Stomach smooth muscle (tissue), 2 donors: ENCODE measurements around the gene NGF.

Source experiments
- H3K27ac ChIP-seq: one replicate; pipeline ENCODE4 v1.7.0; 2013; ENCODE audit warnings: mild to moderate bottlenecking, low read length, inconsistent platforms
- H3K27me3 ChIP-seq, 2 donors: one replicate each; pipeline ENCODE4 v1.7.0; 2013; ENCODE audit warnings: low read length in 2 of 2; ENCODE audit not compliant: insufficient read depth in 2 of 2, control insufficient read depth in 1 of 2
- H3K36me3 ChIP-seq, 2 donors: one replicate each; pipeline ENCODE4 v1.7.0; 2013; ENCODE audit warnings: low read length in 2 of 2; ENCODE audit not compliant: control insufficient read depth in 2 of 2, insufficient read depth in 2 of 2
- H3K4me1 ChIP-seq: one replicate; pipeline ENCODE4 v1.7.0; 2013; ENCODE audit warnings: low read length; ENCODE audit not compliant: control insufficient read depth, insufficient read depth
- H3K4me3 ChIP-seq, 2 donors: one replicate each; pipeline ENCODE4 v1.7.0; 2013; ENCODE audit warnings: low read length in 2 of 2
- H3K9ac ChIP-seq, 2 donors: one replicate each; pipeline ENCODE4 v1.7.0; 2013; ENCODE audit warnings: low read length in 2 of 2, mild to moderate bottlenecking in 1 of 2
- H3K9me3 ChIP-seq, 2 donors: one replicate each; pipeline ENCODE4 v1.7.0; 2013; ENCODE audit warnings: low read length in 2 of 2; ENCODE audit not compliant: control insufficient read depth in 2 of 2
- donor health status: healthy.
- donor health status: Pancreatic carcinoma.

NGF gene

DNA sequence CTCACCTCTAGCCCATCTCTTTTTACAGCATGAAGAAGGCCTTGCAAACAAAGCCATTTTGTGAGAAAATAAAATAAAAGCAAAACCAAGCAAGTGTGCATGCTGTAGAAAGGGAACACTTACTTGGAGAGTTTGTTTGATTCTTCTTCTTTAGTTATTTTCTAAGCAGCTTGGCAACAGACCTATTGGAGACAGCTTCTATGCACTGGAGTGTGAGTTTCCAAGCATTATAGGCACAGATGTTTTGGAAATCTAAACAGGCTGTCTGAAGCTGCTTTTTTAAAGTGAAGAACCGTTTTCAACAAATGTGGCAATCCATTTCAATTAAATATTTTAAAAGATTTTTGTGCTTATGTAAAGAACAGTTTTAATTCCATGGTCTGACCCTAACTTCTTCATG lies 76.6 kb downstream of the NGF start:
- Histone ChIP-seq H3K9ac (no peak overlapping the region), H3K4me3 (no peak overlapping the region), H3K4me1 (no peaks in the 10 kb centered on the region), H3K27ac (no peak overlapping the region), H3K9me3 (peaks cover 6 to 12% of the 10 kb centered on the region in 2 donors), H3K36me3 (no peaks in the 10 kb centered on the region), H3K27me3 (no peaks in the 10 kb centered on the region)

GRCh38 chr1:115258302-115258866 lies 79.7 kb downstream of the NGF start:
- Histone ChIP-seq H3K4me1 (no peaks in the 10 kb centered on the region), H3K9me3 (peaks cover 12 to 16% of the 10 kb centered on the region in 2 donors), H3K9ac (no peak overlapping the region), H3K4me3 (no peak overlapping the region), H3K27ac (no peak overlapping the region), H3K36me3 (no peaks in the 10 kb centered on the region), H3K27me3 (no peaks in the 10 kb centered on the region)

DNA sequence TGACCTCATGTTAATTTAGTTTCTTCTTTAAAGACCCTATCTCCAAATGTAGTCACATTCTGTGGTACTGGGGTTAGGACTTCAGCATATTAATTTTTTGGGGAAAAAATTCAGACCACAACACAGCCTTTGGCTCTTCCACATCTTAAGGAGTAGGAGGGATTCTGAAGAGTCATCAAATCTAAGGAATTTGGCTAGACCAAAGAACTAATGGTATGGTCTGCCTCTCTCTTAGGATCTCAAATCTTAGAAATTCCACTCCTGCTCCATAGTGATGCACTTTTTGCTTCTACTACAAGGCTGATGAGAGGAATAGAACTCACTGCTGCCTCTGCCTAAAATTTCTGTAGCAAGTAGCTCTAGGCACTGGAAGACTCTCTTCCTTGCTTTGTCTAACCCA lies 80.5 kb downstream of the NGF start:
- Histone ChIP-seq H3K9me3 (peaks cover 12 to 16% of the 10 kb centered on the region in 2 donors), H3K36me3 (no peaks in the 10 kb centered on the region), H3K9ac (no peak overlapping the region), H3K4me1 (no peaks in the 10 kb centered on the region), H3K27ac (no peak overlapping the region), H3K4me3 (no peak overlapping the region), H3K27me3 (no peaks in the 10 kb centered on the region)

DNA sequence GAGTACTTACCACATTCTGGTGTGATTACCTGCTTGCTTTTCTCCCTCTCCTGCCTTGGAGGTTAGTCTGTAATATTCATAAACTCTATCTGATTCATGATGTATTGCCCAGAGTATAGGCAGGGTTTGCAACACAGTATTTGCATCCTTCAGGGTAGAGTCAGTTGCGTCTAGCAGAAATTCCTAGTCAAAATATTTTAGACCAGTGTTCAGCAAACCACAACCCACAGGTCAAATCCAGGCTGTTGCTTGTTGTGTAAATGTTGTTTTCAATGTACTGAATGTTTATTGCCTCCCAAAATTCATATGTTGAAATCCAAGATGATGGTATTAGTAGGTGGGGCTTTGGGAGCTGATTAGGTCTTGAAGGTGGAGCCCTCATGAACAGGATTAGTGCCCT lies 82.9 kb downstream of the NGF start:
- no peak overlapping the region for H3K4me3 ChIP-seq
- no peaks in the 10 kb centered on the region for H3K4me1 ChIP-seq
- peaks cover 12 to 16% of the 10 kb centered on the region in 2 donors for H3K9me3 ChIP-seq
- H3K27ac ChIP-seq, result no peak overlapping the region
- no peak overlapping the region for H3K9ac ChIP-seq
- no peaks in the 10 kb centered on the region for H3K36me3 ChIP-seq
- no peaks in the 10 kb centered on the region for H3K27me3 ChIP-seq

DNA sequence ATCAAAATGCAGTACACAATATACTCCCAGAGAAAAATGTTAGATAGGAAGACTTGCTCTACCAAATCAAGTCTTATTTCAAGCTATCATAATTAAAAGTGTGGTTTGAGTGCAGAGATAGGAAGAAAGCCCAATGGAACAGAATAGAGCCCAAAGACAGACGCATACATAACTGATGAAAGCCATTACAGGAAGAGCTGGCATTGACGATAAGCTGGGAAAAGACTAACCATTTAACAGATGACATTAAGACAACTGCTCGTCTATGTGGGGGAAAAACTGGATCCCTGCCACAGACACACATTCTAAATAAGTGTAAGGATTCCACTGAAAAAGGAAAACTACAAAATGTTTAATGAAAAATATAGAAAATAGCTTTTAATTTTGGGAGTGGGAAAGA lies 85.5 kb downstream of the NGF start:
- Histone ChIP-seq H3K27ac (no peak overlapping the region), H3K27me3 (no peaks in the 10 kb centered on the region), H3K4me3 (no peak overlapping the region), H3K9ac (no peak overlapping the region), H3K9me3 (peaks cover 0 to 9% of the 10 kb centered on the region in 2 donors), H3K36me3 (no peaks in the 10 kb centered on the region), H3K4me1 (no peaks in the 10 kb centered on the region)

DNA sequence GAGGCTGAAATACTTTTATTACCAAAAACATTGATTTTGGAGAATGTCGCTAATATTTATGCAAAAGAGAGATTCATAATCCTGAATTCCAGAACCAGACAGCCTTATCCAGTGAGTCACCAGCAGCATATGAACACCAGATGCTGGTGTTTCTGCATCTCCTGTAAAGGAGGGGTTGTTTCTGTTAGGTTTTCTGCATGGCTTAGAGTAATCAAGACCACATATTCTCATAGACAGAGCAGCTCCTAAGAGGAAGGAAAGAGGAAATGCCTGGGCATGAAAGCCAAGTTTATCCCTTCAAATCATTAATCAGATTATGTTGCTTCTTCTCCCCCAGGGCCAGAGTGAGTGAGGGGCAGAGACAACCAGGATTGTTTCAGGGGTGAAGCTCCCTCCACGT lies 86.2 kb downstream of the NGF start:
- Histone ChIP-seq H3K27me3 (no peaks in the 10 kb centered on the region), H3K27ac (no peak overlapping the region), H3K4me3 (no peak overlapping the region), H3K9me3 (peaks cover 0 to 9% of the 10 kb centered on the region in 2 donors), H3K36me3 (no peaks in the 10 kb centered on the region), H3K4me1 (no peaks in the 10 kb centered on the region), H3K9ac (no peak overlapping the region)

- no peaks in the 10 kb centered on the region for H3K27me3 ChIP-seq
- peaks cover 0 to 12% of the 10 kb centered on the region in 2 donors for H3K9me3 ChIP-seq
- no peaks in the 10 kb centered on the region for H3K36me3 ChIP-seq
- no peak overlapping the region for H3K27ac ChIP-seq
- no peak overlapping the region for H3K4me3 ChIP-seq
- no peaks in the 10 kb centered on the region for H3K4me1 ChIP-seq
- no peak overlapping the region for H3K9ac ChIP-seq
These were observed 86.7 kb downstream of the NGF start for GRCh38 chr1:115251340-115251748.

- Histone ChIP-seq H3K4me3 (no peak overlapping the region), H3K36me3 (no peaks in the 10 kb centered on the region), H3K9ac (no peak overlapping the region), H3K27me3 (no peaks in the 10 kb centered on the region), H3K4me1 (no peaks in the 10 kb centered on the region), H3K27ac (no peak overlapping the region), H3K9me3 (peaks cover 0 to 3% of the 10 kb centered on the region in 2 donors)
These were observed 91.5 kb downstream of the NGF start for GRCh38 chr1:115246526-115246925.

GRCh38 chr1:115245227-115245626 lies 92.8 kb downstream of the NGF start:
- peaks cover 0 to 3% of the 10 kb centered on the region in 2 donors for H3K9me3 ChIP-seq
- H3K9ac ChIP-seq, result no peak overlapping the region
- no peak overlapping the region for H3K4me3 ChIP-seq
- H3K4me1 ChIP-seq, result no peaks in the 10 kb centered on the region
- H3K27me3 ChIP-seq, result no peaks in the 10 kb centered on the region
- H3K27ac ChIP-seq, result no peak overlapping the region
- no peaks in the 10 kb centered on the region for H3K36me3 ChIP-seq

DNA sequence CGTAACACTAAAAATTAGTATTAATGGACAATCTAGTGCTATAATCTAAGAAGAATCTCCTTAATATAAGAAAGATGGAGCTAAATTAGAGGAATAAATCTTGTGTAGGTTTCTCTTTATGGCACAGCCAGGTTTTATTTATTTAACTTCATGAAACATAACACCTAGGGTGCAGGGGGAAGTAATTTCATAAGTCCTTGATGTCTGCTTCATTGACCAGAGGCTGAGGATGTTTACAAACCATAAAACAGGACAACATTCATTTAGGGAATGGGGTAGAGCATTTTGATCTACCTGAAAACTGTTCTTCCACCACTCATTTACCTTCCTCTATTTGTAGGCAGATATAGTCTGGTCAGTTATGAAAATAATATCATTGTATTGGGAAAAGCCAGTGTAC lies 95.5 kb downstream of the NGF start:
- Histone ChIP-seq H3K36me3 (no peaks in the 10 kb centered on the region), H3K27ac (no peak overlapping the region), H3K4me1 (no peaks in the 10 kb centered on the region), H3K9me3 (peaks cover 0 to 3% of the 10 kb centered on the region in 2 donors), H3K27me3 (no peaks in the 10 kb centered on the region), H3K4me3 (no peak overlapping the region), H3K9ac (no peak overlapping the region)

GRCh38 chr1:115241309-115241708 lies 96.7 kb downstream of the NGF start:
- H3K27me3 ChIP-seq, result no peaks in the 10 kb centered on the region

More at GRCh38 chr1:115241309-115241708, 96.7 kb downstream of the NGF start:
- Histone ChIP-seq H3K27ac (no peak overlapping the region), H3K9ac (no peak overlapping the region), H3K4me3 (no peak overlapping the region), H3K4me1 (no peaks in the 10 kb centered on the region), H3K9me3 (no peaks in the 10 kb centered on the region), H3K36me3 (no peaks in the 10 kb centered on the region)
